Activated naive CD8-positive, alpha-beta T cell treated with anti-CD3 and anti-CD28 coated beads, Interleukin-2, amount 50 U/mL, for 24 hours (primary cell): ENCODE results near the gene LRRC61.

Experiments
- ATAC-seq: fragments of 150-1000 bp; cut with Tn5 transposase; one replicate; pipeline ENCODE4 v1.10.0; 2021
- DNase-seq: peaks from one replicate; pipeline ENCODE4 v3.0.0; 2021
- H3K27ac Mint-ChIP-seq: one replicate; pipeline ENCODE4 v1.8.0; 2021; ENCODE audit warnings: mild to moderate bottlenecking, mixed read lengths
- H3K27me3 Mint-ChIP-seq: one replicate; pipeline ENCODE4 v1.8.0; 2021; ENCODE audit warnings: mixed read lengths
- H3K36me3 Mint-ChIP-seq: one replicate; pipeline ENCODE4 v1.8.0; 2021; ENCODE audit warnings: low read depth, mixed read lengths
- H3K4me1 Mint-ChIP-seq: one replicate; pipeline ENCODE4 v1.8.0; 2021; ENCODE audit warnings: mixed read lengths
- H3K4me3 Mint-ChIP-seq: one replicate; pipeline ENCODE4 v1.8.0; 2021; ENCODE audit warnings: mild to moderate bottlenecking, moderate library complexity, mixed read lengths
- H3K9me3 Mint-ChIP-seq: one replicate; pipeline ENCODE4 v1.8.0; 2021; ENCODE audit warnings: mixed read lengths

Gene LRRC61

GRCh38 chr7:150334108-150334507 lies 11.0 kb downstream of the LRRC61 start:
- H3K36me3 Mint-ChIP-seq, result peaks cover 8% of the 10 kb centered on the region
- DNase-seq, result no peak
- H3K27ac Mint-ChIP-seq, result no peak overlapping the region

GRCh38 chr7:150335108-150335773 lies 12.1 kb downstream of the LRRC61 start:
- H3K27me3 Mint-ChIP-seq, result peaks cover 11% of the 10 kb centered on the region
- peaks cover 6% of the 10 kb centered on the region for H3K4me1 Mint-ChIP-seq
- DNase-seq (no peak), ATAC-seq (no peak)
- H3K36me3 Mint-ChIP-seq, result peaks cover 8% of the 10 kb centered on the region
- H3K27ac Mint-ChIP-seq, result no peak overlapping the region
- no peak overlapping the region for H3K4me3 Mint-ChIP-seq
- H3K9me3 Mint-ChIP-seq, result no peaks in the 10 kb centered on the region

More at GRCh38 chr7:150334108-150334507, 11.0 kb downstream of the LRRC61 start:
- ATAC-seq, result no peak
- Mint-ChIP-seq H3K27me3 (peaks cover under 1% of the 10 kb centered on the region), H3K4me1 (no peaks in the 10 kb centered on the region), H3K9me3 (no peaks in the 10 kb centered on the region), H3K4me3 (no peak overlapping the region)

- H3K9me3 Mint-ChIP-seq, result no peaks in the 10 kb centered on the region
- no peak overlapping the region for H3K4me3 Mint-ChIP-seq
- peaks cover 14% of the 10 kb centered on the region for H3K27me3 Mint-ChIP-seq
- peaks cover 8% of the 10 kb centered on the region for H3K4me1 Mint-ChIP-seq
- ATAC-seq (no peak), DNase-seq (no peak)
- H3K36me3 Mint-ChIP-seq, result peaks cover 8% of the 10 kb centered on the region
- no peak overlapping the region for H3K27ac Mint-ChIP-seq
These were observed 12.6 kb downstream of the LRRC61 start for GRCh38 chr7:150335774-150336112.

GRCh38 chr7:150336746-150337145 lies 13.6 kb downstream of the LRRC61 start:
- Mint-ChIP-seq H3K27me3 (peaks cover 18% of the 10 kb centered on the region), H3K4me1 (peaks cover 9% of the 10 kb centered on the region), H3K9me3 (no peaks in the 10 kb centered on the region), H3K36me3 (peaks cover 6% of the 10 kb centered on the region), H3K27ac (no peak overlapping the region), H3K4me3 (no peak overlapping the region)
- no peak for ATAC-seq
- no peak for DNase-seq

DNA sequence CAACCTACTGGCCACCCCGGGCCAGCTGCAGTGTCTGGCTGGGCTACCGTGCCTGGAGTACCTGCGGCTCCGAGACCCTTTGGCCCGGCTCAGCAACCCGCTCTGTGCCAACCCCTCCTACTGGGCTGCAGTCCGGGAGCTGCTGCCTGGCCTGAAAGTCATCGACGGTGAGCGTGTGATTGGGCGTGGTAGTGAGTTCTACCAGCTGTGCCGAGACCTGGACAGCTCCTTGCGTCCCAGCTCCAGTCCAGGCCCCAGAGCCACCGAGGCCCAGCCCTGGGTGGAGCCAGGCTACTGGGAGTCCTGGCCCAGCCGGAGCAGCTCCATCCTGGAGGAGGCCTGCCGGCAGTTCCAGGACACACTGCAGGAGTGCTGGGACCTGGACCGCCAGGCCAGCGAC lies 14.0 kb downstream of the LRRC61 start:
- DNase-seq (no peak), ATAC-seq (no peak)
- H3K27me3 Mint-ChIP-seq, result peaks cover 22% of the 10 kb centered on the region
- H3K4me1 Mint-ChIP-seq, result peaks cover 9% of the 10 kb centered on the region
- H3K36me3 Mint-ChIP-seq, result peaks cover 6% of the 10 kb centered on the region
- H3K4me3 Mint-ChIP-seq, result no peak overlapping the region
- H3K9me3 Mint-ChIP-seq, result no peaks in the 10 kb centered on the region
- H3K27ac Mint-ChIP-seq, result no peak overlapping the region

DNA sequence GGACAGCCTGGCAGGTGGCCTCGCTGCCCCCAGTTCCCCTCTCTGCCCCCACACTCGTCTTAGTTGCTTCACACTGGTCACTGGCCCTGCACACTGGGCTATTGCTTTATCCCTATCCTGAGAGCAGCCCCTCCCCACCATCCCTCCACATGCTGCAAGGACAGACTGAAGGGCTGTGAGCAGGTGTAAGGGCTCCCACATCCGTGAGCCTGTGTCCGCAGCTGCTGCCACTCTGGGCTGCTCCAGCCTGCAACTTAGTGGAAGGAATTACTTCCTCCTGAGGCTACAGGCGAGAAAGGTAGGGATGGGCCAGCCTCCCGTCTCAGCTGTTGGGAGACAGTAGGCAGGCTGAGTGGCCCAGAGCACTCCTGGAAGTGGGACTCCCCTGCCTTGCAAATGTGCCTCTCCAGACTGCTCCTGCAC lies 14.5 kb downstream of the LRRC61 start:
- Mint-ChIP-seq H3K4me1 (peaks cover 9% of the 10 kb centered on the region), H3K4me3 (no peak overlapping the region), H3K27ac (no peak overlapping the region), H3K36me3 (peaks cover 6% of the 10 kb centered on the region), H3K9me3 (no peaks in the 10 kb centered on the region), H3K27me3 (peaks cover 25% of the 10 kb centered on the region)
- ATAC-seq, result no peak
- no peak for DNase-seq

DNA sequence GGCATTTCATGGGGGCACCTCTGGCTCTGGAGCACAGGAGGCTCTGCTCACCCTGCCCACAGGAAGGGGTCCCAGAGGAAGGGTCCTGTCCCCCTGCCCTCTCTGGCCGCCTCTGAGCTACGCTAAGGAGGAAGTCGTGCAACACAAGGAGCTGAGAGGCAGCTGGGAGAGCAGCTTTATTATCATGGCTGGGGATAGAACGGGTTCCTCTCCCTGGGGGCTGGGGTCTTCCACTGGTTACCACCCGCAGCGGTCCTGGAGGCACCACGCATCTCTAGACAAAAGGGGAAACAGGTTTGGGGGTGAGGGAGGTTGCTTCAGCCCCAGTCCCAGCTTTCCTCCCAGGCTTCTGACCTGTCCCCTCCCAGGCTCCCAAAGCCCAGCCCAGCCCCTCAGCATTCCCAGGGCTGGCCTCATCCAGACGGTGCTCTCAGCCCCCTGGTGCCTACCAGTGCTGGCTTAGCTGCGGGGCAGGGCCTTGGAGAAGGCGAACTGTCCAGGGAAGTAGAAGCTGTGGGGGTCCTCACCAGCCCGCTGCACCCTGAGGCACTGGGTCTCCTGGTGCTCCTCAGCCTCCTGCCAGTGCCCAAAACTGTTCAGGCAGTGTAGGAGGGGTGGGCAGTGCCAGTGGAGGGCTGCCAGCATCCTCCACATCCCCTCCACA lies 15.1 kb downstream of the LRRC61 start:
- Mint-ChIP-seq H3K9me3 (no peaks in the 10 kb centered on the region), H3K27me3 (peaks cover 31% of the 10 kb centered on the region), H3K36me3 (peaks cover 6% of the 10 kb centered on the region), H3K4me1 (peaks cover 9% of the 10 kb centered on the region), H3K27ac (no peak overlapping the region), H3K4me3 (no peak overlapping the region)
- ATAC-seq, result no peak
- DNase-seq, result no peak

GRCh38 chr7:150339409-150339809 lies 16.3 kb downstream of the LRRC61 start:
- Mint-ChIP-seq H3K4me3 (no peak overlapping the region), H3K36me3 (peaks cover 4% of the 10 kb centered on the region), H3K27ac (no peak overlapping the region), H3K27me3 (peaks cover 37% of the 10 kb centered on the region), H3K9me3 (no peaks in the 10 kb centered on the region), H3K4me1 (peaks cover 9% of the 10 kb centered on the region)
- ATAC-seq (no peak), DNase-seq (no peak)

- Mint-ChIP-seq H3K27ac (no peak overlapping the region), H3K9me3 (no peaks in the 10 kb centered on the region), H3K36me3 (peaks cover 4% of the 10 kb centered on the region), H3K4me3 (no peak overlapping the region), H3K4me1 (peaks cover 9% of the 10 kb centered on the region), H3K27me3 (peaks cover 37% of the 10 kb centered on the region)
- DNase-seq (peak; percentile 26), ATAC-seq (peak; percentile 44)
These were observed 17.0 kb downstream of the LRRC61 start for GRCh38 chr7:150340024-150340749.

- no peak for DNase-seq
- no peak for ATAC-seq
- H3K4me3 Mint-ChIP-seq, result no peak overlapping the region
- peaks cover 9% of the 10 kb centered on the region for H3K4me1 Mint-ChIP-seq
- H3K27me3 Mint-ChIP-seq, result peaks cover 39% of the 10 kb centered on the region
- H3K27ac Mint-ChIP-seq, result no peak overlapping the region
- H3K9me3 Mint-ChIP-seq, result no peaks in the 10 kb centered on the region
- H3K36me3 Mint-ChIP-seq, result peaks cover 4% of the 10 kb centered on the region
These were observed 17.7 kb downstream of the LRRC61 start for GRCh38 chr7:150340875-150341262.

DNA sequence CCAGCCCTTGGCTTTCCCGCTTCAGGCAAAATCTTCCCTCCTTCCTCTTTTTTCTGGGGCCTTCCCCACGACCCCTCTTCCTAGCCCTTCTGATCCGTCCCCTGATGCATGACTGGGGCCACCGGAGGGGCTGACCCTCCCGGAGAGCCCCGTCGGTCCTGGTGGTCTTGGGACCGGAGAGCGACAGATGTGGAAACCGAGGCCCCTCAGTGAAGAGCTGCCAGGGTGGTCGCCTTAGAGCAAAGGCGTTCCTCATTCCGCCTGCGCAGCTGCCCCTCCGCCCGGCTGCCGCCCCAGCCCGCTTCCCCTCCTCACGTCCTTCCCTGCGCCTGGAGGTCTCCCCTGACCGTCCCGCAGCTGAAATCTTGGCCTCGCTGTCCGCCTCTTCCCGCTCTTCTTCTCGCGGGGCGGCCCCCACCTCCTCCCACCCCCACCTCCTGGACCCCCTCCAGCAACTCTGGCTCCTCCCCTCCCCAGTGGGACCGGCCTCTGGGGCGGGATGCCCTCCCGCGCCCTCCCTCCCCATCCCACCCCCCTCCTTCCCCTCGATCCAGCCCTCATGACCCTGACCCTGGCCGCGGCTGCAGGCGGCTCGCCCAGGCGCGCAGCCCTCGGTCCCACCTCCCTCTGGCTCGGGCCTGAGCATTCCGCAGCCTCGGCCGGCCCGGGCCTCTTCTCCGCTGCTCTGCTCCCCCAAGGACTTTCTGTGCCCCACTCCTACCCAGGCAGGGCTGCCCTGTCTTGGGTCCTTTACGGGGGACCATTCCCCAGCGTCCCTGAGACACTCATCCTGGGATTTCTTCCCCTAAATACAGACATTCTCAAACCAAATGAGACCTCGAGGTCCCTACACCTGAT lies 18.3 kb downstream of the LRRC61 start, which contains the start of gene RARRES2:
Gene RARRES2 (minus strand): TSS at position 367 of the 858 bp plus-strand sequence. CDS start 1,020 bp downstream, outside the sequence.
- DNase-seq, result no peak
- peak within 1 kb of the TSS; percentile 32 for H3K4me3 Mint-ChIP-seq
- no peaks in the 10 kb centered on the region for H3K9me3 Mint-ChIP-seq
- peaks cover 9% of the 10 kb centered on the region for H3K4me1 Mint-ChIP-seq
- peaks cover 4% of the 10 kb centered on the region for H3K36me3 Mint-ChIP-seq
- no peak within 1 kb of the TSS for H3K27ac Mint-ChIP-seq
- ATAC-seq, result no peak
- H3K27me3 Mint-ChIP-seq, result peaks cover 43% of the 10 kb centered on the region

- no peak overlapping the region for H3K27ac Mint-ChIP-seq
- peaks cover 9% of the 10 kb centered on the region for H3K4me1 Mint-ChIP-seq
- no peaks in the 10 kb centered on the region for H3K9me3 Mint-ChIP-seq
- DNase-seq, result no peak
- ATAC-seq, result no peak
- peaks cover 46% of the 10 kb centered on the region for H3K27me3 Mint-ChIP-seq
- peaks cover 4% of the 10 kb centered on the region for H3K36me3 Mint-ChIP-seq
- no peak overlapping the region for H3K4me3 Mint-ChIP-seq
These were observed 18.9 kb downstream of the LRRC61 start for GRCh38 chr7:150342121-150342408.

- Mint-ChIP-seq H3K4me3 (no peak overlapping the region), H3K27ac (no peak overlapping the region), H3K4me1 (peaks cover 9% of the 10 kb centered on the region), H3K9me3 (no peaks in the 10 kb centered on the region), H3K27me3 (peaks cover 46% of the 10 kb centered on the region), H3K36me3 (no peaks in the 10 kb centered on the region)
- DNase-seq, result no peak
- ATAC-seq, result no peak
These were observed 20.1 kb downstream of the LRRC61 start for GRCh38 chr7:150343225-150343624.

DNA sequence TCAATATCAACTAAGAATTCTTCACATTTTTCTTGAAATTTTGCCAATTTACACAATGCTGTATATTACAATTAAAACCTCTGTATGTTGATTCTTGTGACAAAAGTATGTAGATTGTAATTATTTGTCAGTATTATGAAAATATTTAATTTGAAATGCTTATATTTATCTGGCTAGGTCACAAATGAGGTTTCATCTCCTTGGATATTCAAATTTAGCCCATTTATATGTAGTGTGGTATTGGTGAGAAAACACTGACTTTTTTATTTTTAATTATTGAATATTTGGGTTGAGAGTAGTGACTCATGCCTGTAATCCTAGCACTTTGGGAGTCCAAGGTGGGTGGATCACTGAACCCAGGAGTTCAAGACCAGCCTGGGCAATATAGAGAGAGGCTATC lies 21.1 kb downstream of the LRRC61 start:
- no peak overlapping the region for H3K27ac Mint-ChIP-seq
- H3K4me3 Mint-ChIP-seq, result no peak overlapping the region
- H3K9me3 Mint-ChIP-seq, result no peaks in the 10 kb centered on the region
- ATAC-seq (no peak), DNase-seq (no peak)
- H3K4me1 Mint-ChIP-seq, result peaks cover 9% of the 10 kb centered on the region
- peaks cover 46% of the 10 kb centered on the region for H3K27me3 Mint-ChIP-seq
- no peaks in the 10 kb centered on the region for H3K36me3 Mint-ChIP-seq
